PC-3 (cell line): ENCODE data around the gene MYLK.

Experiments used
- CTCF ChIP-seq: fragments of 300-600 bp; sonication (generic); conservative IDR thresholded peaks from 2 replicates; pipeline ENCODE4 v1.5.1; 2017; ENCODE audit warnings: antibody characterized with exemption, low read depth, mild to moderate bottlenecking, low read length
- EZH2 ChIP-seq: fragments of 300-600 bp; sonication (generic); IDR thresholded peaks from one replicate; pipeline ENCODE4 v1.6.1; 2017; ENCODE audit warnings: antibody characterized with exemption, mild to moderate bottlenecking, low read length; ENCODE audit not compliant: unreplicated experiment
- EZH2phosphoT487 ChIP-seq: fragments of 300-600 bp; sonication (generic); IDR thresholded peaks from 2 replicates; pipeline ENCODE4 v1.6.1; 2018; ENCODE audit warnings: mild to moderate bottlenecking, antibody characterized with exemption, low read length, borderline replicate concordance

- TF ChIP-seq CTCF, result no peak
- no peak for TF ChIP-seq EZH2phosphoT487
- no peak for TF ChIP-seq EZH2
Observed at GRCh38 chr3:123640740-123641462, 243.2 kb downstream of the MYLK start.
